HUES64 (cell line): ENCODE data around the gene IQCK.

Source experiments
- H3K27ac ChIP-seq: 2 replicates; pipeline ENCODE4 v1.7.0; 2013; ENCODE audit warnings: low read depth, low read length, inconsistent platforms
- H3K27me3 ChIP-seq: 2 replicates; pipeline ENCODE4 v1.6.1; 2013; ENCODE audit warnings: mild to moderate bottlenecking, low read length; ENCODE audit not compliant: insufficient read depth
- H3K36me3 ChIP-seq: 2 replicates; pipeline ENCODE4 v1.6.1; 2013; ENCODE audit warnings: mild to moderate bottlenecking, low read length; ENCODE audit not compliant: insufficient read depth
- H3K4me1 ChIP-seq: 2 replicates; pipeline ENCODE4 v1.6.1; 2013; ENCODE audit warnings: mild to moderate bottlenecking, low read length, moderate library complexity; ENCODE audit not compliant: insufficient read depth
- H3K4me3 ChIP-seq: 2 replicates; pipeline ENCODE4 v1.5.1; 2013; ENCODE audit warnings: mild to moderate bottlenecking, low read length, moderate library complexity
- H3K9ac ChIP-seq: 2 replicates; pipeline ENCODE4 v1.6.1; 2013; ENCODE audit warnings: mild to moderate bottlenecking, low read depth, low read length
- H3K9me3 ChIP-seq: 2 replicates; pipeline ENCODE4 v1.6.1; 2013; ENCODE audit warnings: low read depth, low read length; ENCODE audit not compliant: insufficient read depth
- WGBS: fragments of 150-250, 120-280 bp; methylation state at CpG from one replicate; pipeline ENCODE4 v1.1.7; 2013; ENCODE audit warnings: missing lambda C conversion rate; 5-methylcytosine and 5-hydroxymethylcytosine counted together

Gene IQCK

DNA sequence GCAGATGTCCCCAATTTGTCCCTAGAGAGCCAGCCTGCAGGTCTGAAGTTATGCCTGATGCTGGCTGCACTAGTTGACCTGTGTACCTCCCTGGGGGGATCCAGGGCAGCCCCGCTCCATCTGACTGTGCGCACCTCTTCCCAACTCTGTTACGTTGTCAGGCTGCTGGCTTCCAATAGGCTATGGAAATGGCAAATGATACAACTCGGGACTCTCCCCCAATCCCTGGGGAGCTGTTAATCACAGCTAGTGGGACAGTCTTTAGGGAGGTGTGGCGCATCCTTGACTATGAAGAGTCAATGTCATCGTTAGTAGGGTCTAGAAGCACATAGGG is 136.4 kb downstream of the IQCK start:
- peak overlapping the region; percentile 30; the same call in 1 of the 2 replicates for H3K27ac ChIP-seq
- no peaks in the 10 kb centered on the region for H3K9me3 ChIP-seq
- peaks cover 46% of the 10 kb centered on the region for H3K4me1 ChIP-seq
- H3K9ac ChIP-seq: no peak overlapping the region
- 26% methylated on average over 6 of the region's 6 CpGs for WGBS
- H3K36me3 ChIP-seq: peaks cover 23% of the 10 kb centered on the region
- H3K4me3 ChIP-seq: no peak overlapping the region
- H3K27me3 ChIP-seq: no peaks in the 10 kb centered on the region

DNA sequence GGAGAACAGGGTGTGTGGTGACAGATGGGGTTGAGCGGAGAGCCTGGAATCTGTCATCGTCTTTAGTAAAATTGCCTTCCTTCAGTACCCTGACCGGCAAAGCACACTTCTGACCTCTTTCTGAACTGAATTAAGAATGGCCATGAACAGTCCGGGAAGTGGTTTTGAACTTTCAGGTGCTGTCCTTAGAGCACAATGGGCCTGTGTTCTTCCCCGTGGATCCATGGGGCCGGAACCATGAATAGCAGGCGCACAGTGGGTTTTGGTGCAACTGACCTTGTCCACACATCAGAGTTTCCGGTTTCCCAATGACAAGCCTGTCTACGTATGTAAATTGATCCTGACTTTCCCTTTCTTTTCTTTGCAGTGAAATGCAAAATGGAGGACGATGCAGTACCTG is 138.0 kb downstream of the IQCK start:
- 93% methylated on average over 10 of the region's 10 CpGs for WGBS
- H3K27ac ChIP-seq: no peak overlapping the region
- H3K36me3 ChIP-seq: peaks cover 29% of the 10 kb centered on the region
- H3K4me1 ChIP-seq: peaks cover 60% of the 10 kb centered on the region
- H3K9ac ChIP-seq: no peak overlapping the region
- H3K27me3 ChIP-seq: no peaks in the 10 kb centered on the region
- H3K4me3 ChIP-seq: no peak overlapping the region
- H3K9me3 ChIP-seq: no peaks in the 10 kb centered on the region

GRCh38 chr16:19857593-19858339 is 139.7 kb downstream of the IQCK start:
- H3K36me3 ChIP-seq: peaks cover 29% of the 10 kb centered on the region
- 80% methylated on average over 16 of the region's 16 CpGs for WGBS
- no peaks in the 10 kb centered on the region for H3K9me3 ChIP-seq
- peaks cover 71% of the 10 kb centered on the region for H3K4me1 ChIP-seq
- H3K4me3 ChIP-seq: no peak overlapping the region
- no peaks in the 10 kb centered on the region for H3K27me3 ChIP-seq
- no peak overlapping the region for H3K9ac ChIP-seq
- no peak overlapping the region; the same call in 1 of the 2 replicates for H3K27ac ChIP-seq

DNA sequence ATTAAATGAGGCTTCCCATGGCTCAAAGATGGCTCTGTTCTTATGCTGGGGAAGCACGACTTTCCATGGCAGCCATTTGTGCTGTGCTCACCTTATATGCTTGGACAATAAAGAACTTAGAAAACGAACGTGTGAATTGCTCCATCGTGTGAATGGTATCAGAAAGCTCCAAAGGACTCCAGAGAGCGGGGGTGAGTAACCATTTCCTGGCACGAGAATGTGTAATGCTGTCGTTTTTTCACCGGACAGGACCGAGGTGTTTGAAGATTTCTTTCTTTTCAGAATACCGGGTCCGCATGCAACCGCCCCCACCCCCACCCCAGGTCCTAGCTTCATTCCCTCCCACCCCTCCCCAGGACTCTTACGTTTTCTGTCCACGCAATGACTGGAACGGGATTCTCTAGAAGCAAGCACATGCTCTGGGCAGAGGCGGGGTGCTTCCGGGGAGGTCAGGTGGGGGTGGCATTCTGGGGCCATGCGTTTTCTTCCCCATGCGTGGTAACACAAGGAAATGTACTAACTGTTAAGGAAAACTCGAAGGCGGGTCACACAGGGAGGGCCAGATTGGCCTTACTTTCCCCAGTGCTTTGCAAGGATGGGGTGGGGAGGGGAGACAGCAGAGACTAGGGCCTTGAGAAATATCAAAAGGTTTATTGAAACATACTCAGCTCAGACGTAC is 140.4 kb downstream of the IQCK start:
- 78% methylated on average over 21 of the region's 22 CpGs for WGBS
- no peak overlapping the region; the same call in 1 of the 2 replicates for H3K27ac ChIP-seq
- peaks cover 29% of the 10 kb centered on the region for H3K36me3 ChIP-seq
- no peaks in the 10 kb centered on the region for H3K9me3 ChIP-seq
- H3K27me3 ChIP-seq: no peaks in the 10 kb centered on the region
- no peak overlapping the region for H3K4me3 ChIP-seq
- no peak overlapping the region for H3K9ac ChIP-seq
- peaks cover 72% of the 10 kb centered on the region for H3K4me1 ChIP-seq

DNA sequence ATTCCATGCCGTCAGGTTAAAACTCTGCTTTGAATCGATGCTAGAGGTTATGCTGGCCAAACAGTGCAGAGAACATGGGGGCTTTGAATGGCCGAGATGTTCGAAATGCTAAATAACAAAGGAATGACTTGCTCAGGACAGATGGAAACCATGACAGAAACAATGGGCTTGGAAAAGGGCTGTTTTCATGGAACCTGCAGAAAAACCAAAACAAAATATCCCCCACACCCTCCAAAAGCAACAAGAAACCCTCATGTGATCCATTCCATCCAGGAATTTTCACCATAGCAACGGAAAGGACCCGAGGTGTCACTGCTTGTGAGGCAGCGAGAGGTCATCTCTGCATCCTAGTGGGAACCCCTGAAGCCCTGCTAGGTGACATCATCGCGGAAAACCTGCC is 141.1 kb downstream of the IQCK start:
- peak overlapping the region; percentile 99; the same call in 1 of the 2 replicates for H3K27ac ChIP-seq
- peaks cover 67% of the 10 kb centered on the region for H3K4me1 ChIP-seq
- H3K36me3 ChIP-seq: peaks cover 32% of the 10 kb centered on the region
- WGBS: 90% methylated on average over 9 of the region's 9 CpGs
- no peak overlapping the region for H3K4me3 ChIP-seq
- H3K9ac ChIP-seq: no peak overlapping the region
- H3K27me3 ChIP-seq: no peaks in the 10 kb centered on the region
- H3K9me3 ChIP-seq: no peaks in the 10 kb centered on the region

DNA sequence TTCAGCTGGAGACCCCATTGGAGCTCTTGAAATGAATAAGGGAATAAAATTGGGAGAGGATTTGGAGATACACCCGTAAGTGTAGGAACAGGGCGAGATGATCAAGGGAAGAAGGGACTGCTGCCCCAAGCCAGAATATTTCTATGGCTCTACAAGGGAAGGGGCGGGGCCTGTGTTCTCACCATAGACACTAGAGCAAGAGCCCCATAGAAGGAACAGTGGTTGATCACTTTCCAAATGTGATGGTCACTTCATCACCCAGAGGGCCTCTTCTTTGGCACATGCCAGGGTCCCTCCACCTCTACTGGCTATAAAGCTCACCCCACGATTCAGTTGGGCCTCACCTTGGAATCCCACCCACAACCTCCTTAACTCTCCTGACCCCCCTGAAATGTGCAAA is 141.5 kb downstream of the IQCK start:
- H3K9me3 ChIP-seq: no peaks in the 10 kb centered on the region
- WGBS: 82% methylated on average over 4 of the region's 4 CpGs
- H3K9ac ChIP-seq: peak overlapping the region; percentile 71; the same call in 1 of the 2 replicates
- peaks cover 63% of the 10 kb centered on the region for H3K4me1 ChIP-seq
- H3K27me3 ChIP-seq: no peaks in the 10 kb centered on the region
- peak overlapping the region; percentile 53; the same call in 1 of the 2 replicates for H3K4me3 ChIP-seq
- peaks cover 37% of the 10 kb centered on the region for H3K36me3 ChIP-seq
- peak overlapping the region; percentile 99 for H3K27ac ChIP-seq

GRCh38 chr16:19860166-19861041 is 142.3 kb downstream of the IQCK start:
- Histone ChIP-seq H3K4me3 (peak overlapping the region; percentile 53), H3K27ac (peak overlapping the region; percentile 99), H3K9ac (peak overlapping the region; percentile 71)

DNA sequence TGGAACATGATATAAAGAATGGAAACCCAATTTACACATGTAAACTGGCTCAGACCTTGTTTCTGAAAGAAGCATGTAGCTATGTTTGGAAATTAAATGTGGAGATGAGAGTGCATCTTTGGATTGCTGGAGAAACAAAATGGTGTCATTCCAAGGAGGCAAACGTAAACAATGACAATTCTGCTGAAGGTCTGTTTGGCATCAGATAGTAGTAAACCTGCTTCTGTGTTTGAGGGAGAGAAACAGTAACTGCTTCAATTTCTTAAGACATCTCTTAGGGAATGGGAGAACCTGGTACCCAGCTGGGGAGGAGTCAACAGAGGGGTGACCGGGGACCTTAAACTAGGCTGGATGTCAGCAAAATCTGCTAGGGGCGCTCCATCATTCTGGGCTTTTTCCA is 143.1 kb downstream of the IQCK start:
- peak overlapping the region; percentile 82 for H3K9ac ChIP-seq
- peaks cover 57% of the 10 kb centered on the region for H3K4me1 ChIP-seq
- H3K4me3 ChIP-seq: peak overlapping the region; percentile 53
- H3K36me3 ChIP-seq: peaks cover 47% of the 10 kb centered on the region
- peak overlapping the region; percentile 99 for H3K27ac ChIP-seq
- no peaks in the 10 kb centered on the region for H3K27me3 ChIP-seq
- no peaks in the 10 kb centered on the region for H3K9me3 ChIP-seq
- 33% methylated on average over 3 of the region's 3 CpGs for WGBS

More at GRCh38 chr16:19860166-19861041, 142.3 kb downstream of the IQCK start:
- 23% methylated on average over 19 of the region's 21 CpGs for WGBS
- no peaks in the 10 kb centered on the region for H3K27me3 ChIP-seq
- H3K9me3 ChIP-seq: no peaks in the 10 kb centered on the region
- H3K4me1 ChIP-seq: peaks cover 57% of the 10 kb centered on the region
- peaks cover 43% of the 10 kb centered on the region for H3K36me3 ChIP-seq

DNA sequence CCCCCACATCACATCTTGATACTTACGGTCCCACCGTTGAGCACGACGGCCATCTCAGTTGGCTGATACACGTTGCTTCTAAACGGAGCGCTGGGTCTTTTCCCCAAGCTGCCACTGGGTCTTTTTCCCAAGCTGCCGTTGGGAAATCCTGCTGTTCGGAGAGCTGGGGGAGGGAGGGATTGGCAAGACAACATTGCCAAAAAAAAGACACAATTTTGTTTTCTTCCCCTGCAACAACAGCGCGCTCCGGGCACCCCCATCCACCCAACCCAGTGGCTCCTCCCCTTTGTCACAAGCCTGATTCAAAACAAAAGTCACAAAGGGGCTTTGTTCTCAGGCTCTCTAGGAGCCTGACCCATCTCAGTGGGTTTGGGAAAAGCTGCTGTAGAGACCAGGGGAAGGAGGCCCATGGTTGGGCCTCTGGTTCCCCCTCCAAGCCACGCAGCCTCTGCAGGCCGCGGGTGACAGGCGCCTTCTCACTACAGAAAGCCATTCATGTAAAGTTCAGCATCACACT is 143.8 kb downstream of the IQCK start:
- Histone ChIP-seq H3K36me3 (peaks cover 48% of the 10 kb centered on the region), H3K27ac (peak overlapping the region; percentile 99), H3K27me3 (no peaks in the 10 kb centered on the region), H3K9me3 (no peaks in the 10 kb centered on the region), H3K4me3 (peak overlapping the region; percentile 53), H3K9ac (peak overlapping the region; percentile 82), H3K4me1 (peaks cover 57% of the 10 kb centered on the region)
- WGBS: 8% methylated on average over 16 of the region's 16 CpGs

DNA sequence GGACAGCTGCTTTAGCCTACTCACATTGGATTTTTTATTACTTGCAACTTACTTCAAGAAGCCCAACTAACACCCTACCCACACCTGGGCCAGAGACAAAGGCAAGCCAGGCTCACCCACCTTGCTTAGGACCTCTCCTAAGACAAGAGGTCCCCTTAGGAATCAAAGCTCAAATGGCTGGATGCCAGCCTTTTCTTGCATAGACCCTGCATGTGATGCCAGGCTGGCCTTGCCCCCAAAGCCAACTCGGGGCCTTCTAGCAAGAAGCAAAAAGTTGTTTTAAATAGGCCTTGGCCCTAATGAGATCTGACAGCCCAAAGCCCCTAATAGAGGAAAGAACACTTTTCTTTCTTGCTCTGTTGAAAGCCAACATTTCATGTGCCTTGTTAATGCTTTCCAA is 145.9 kb downstream of the IQCK start:
- peaks cover 41% of the 10 kb centered on the region for H3K4me1 ChIP-seq
- 0 out of 2 replicates have a peak overlapping the region, but pooled peaks have one; percentile 4 for H3K27ac ChIP-seq
- H3K27me3 ChIP-seq: no peaks in the 10 kb centered on the region
- no peak overlapping the region for H3K9ac ChIP-seq
- no peaks in the 10 kb centered on the region for H3K9me3 ChIP-seq
- 93% methylated on average over 1 of the region's 1 CpG for WGBS
- peaks cover 50% of the 10 kb centered on the region for H3K36me3 ChIP-seq
- no peak overlapping the region for H3K4me3 ChIP-seq
